Astrocyte (in vitro differentiated cells and primary cell): ENCODE data around the gene OXSR1. TPM values are rescaled to one million over a fixed set of nuclear protein-coding genes. Genes with fewer than 3 reads are reported as not detected.

Source experiments
- DNase-seq: peaks from one replicate; pipeline ENCODE4 v3.0.0-alpha.2; 2010; ENCODE audit warnings: low read depth
- FAIRE-seq: peaks from 2 replicates; lab custom pipeline; 2011; peaks lifted over from hg19 to GRCh38; lab: Jason Lieb, UNC
- H2AFZ ChIP-seq: 2 replicates; pipeline ENCODE4 v1.6.0; 2012; ENCODE audit warnings: low read depth, low read length, inconsistent platforms
- H3K27ac ChIP-seq: 2 replicates; pipeline ENCODE4 v1.5.1; 2011; ENCODE audit warnings: low read depth, low read length, inconsistent platforms
- H3K27me3 ChIP-seq: 2 replicates; pipeline ENCODE4 v1.6.0; 2011; ENCODE audit warnings: low read length, inconsistent platforms; ENCODE audit not compliant: insufficient read depth
- H3K36me3 ChIP-seq: 2 replicates; pipeline ENCODE4 v1.5.1; 2011; ENCODE audit warnings: low read length, inconsistent platforms; ENCODE audit not compliant: insufficient read depth
- H3K4me1 ChIP-seq: 2 replicates; pipeline ENCODE4 v1.5.1; 2011; ENCODE audit warnings: low read length, inconsistent platforms; ENCODE audit not compliant: insufficient read depth
- H3K4me2 ChIP-seq: 2 replicates; pipeline ENCODE4 v1.6.0; 2012; ENCODE audit warnings: low read length, inconsistent platforms
- H3K4me3 ChIP-seq: 2 replicates; pipeline ENCODE4 v1.5.1; 2011; ENCODE audit warnings: low read depth, mild to moderate bottlenecking, low read length, inconsistent platforms; ENCODE audit not compliant: insufficient read depth
- H3K79me2 ChIP-seq: 2 replicates; pipeline ENCODE4 v1.6.0; 2012; ENCODE audit warnings: mild to moderate bottlenecking, low read length, inconsistent platforms; ENCODE audit not compliant: insufficient read depth
- H3K9ac ChIP-seq: 2 replicates; pipeline ENCODE4 v1.6.0; 2012; ENCODE audit warnings: mild to moderate bottlenecking, low read length, inconsistent platforms
- H3K9me3 ChIP-seq: 2 replicates; pipeline ENCODE4 v1.5.1; 2012; ENCODE audit warnings: low read depth, mild to moderate bottlenecking, low read length, inconsistent platforms; ENCODE audit not compliant: insufficient read depth
- H4K20me1 ChIP-seq: 2 replicates; pipeline ENCODE4 v1.6.0; 2012; ENCODE audit warnings: low read length, inconsistent platforms; ENCODE audit not compliant: insufficient read depth
- H3K27ac Mint-ChIP-seq: one replicate; pipeline ENCODE4 v1.8.0; 2021; ENCODE audit warnings: mild to moderate bottlenecking, mixed read lengths; ENCODE audit not compliant: unreplicated experiment
- H3K27me3 Mint-ChIP-seq: one replicate; pipeline ENCODE4 v1.8.0; 2021; ENCODE audit warnings: low read depth, mixed read lengths; ENCODE audit not compliant: unreplicated experiment
- H3K36me3 Mint-ChIP-seq: one replicate; pipeline ENCODE4 v1.8.0; 2021; ENCODE audit warnings: low read depth, mixed read lengths; ENCODE audit not compliant: unreplicated experiment
- H3K4me1 Mint-ChIP-seq: one replicate; pipeline ENCODE4 v1.8.0; 2021; ENCODE audit warnings: low read depth, mixed read lengths; ENCODE audit not compliant: unreplicated experiment
- H3K4me3 Mint-ChIP-seq: one replicate; pipeline ENCODE4 v1.8.0; 2021; ENCODE audit warnings: mild to moderate bottlenecking, moderate library complexity, mixed read lengths; ENCODE audit not compliant: unreplicated experiment
- H3K9me3 Mint-ChIP-seq: one replicate; pipeline ENCODE4 v1.8.0; 2021; ENCODE audit warnings: mild to moderate bottlenecking, mixed read lengths; ENCODE audit not compliant: unreplicated experiment
- CTCF ChIP-seq: IDR thresholded peaks from 2 replicates; pipeline ENCODE4 v1.5.1; 2011; ENCODE audit warnings: low read depth, mild to moderate bottlenecking, inconsistent platforms, low read length, moderate library complexity; ENCODE audit not compliant: insufficient read depth
- EZH2 ChIP-seq: IDR thresholded peaks from 2 replicates; pipeline ENCODE4 v1.6.1; 2012; ENCODE audit warnings: mild to moderate bottlenecking, low read length, inconsistent platforms; ENCODE audit not compliant: insufficient read depth
- total RNA-seq: library from RNA; stranded (reverse); gene quantifications from 2 replicates; pipeline ENCODE4 v1.2.1, GENCODE V29; 2021

OXSR1 gene
- total RNA-seq, 1 donor from 2014 or later: 83.1 TPM

GRCh38 chr3:38141173-38141951 is 24.0 kb upstream of the OXSR1 start:
- Mint-ChIP-seq H3K4me1 (peaks cover 19% of the 10 kb centered on the region), H3K36me3 (peaks cover 18% of the 10 kb centered on the region), H3K4me3 (no peak overlapping the region), H3K27me3 (no peaks in the 10 kb centered on the region), H3K9me3 (peaks cover 3% of the 10 kb centered on the region), H3K27ac (no peak overlapping the region)
- no peak for TF ChIP-seq CTCF
- no peak for TF ChIP-seq EZH2
- H3K27me3 ChIP-seq: no peaks in the 10 kb centered on the region
- H3K27ac ChIP-seq: no peak overlapping the region
- H3K79me2 ChIP-seq: peaks cover 25% of the 10 kb centered on the region
- H4K20me1 ChIP-seq: peaks cover 7% of the 10 kb centered on the region
- no peak overlapping the region for H3K4me2 ChIP-seq
- no peaks in the 10 kb centered on the region for H3K9me3 ChIP-seq
- DNase-seq (no peak), FAIRE-seq (no peak)
- H3K36me3 ChIP-seq: no peaks in the 10 kb centered on the region
- peaks cover 18% of the 10 kb centered on the region for H3K4me1 ChIP-seq
- no peak overlapping the region for H3K4me3 ChIP-seq
- H2AFZ ChIP-seq: no peak overlapping the region
- H3K9ac ChIP-seq: no peak overlapping the region

GRCh38 chr3:38141952-38142273 is 23.4 kb upstream of the OXSR1 start:
- no peaks in the 10 kb centered on the region for H3K27me3 ChIP-seq
- H3K4me1 ChIP-seq: peaks cover 18% of the 10 kb centered on the region
- peaks cover 6% of the 10 kb centered on the region for H4K20me1 ChIP-seq
- no peak overlapping the region for H2AFZ ChIP-seq
- H3K4me3 ChIP-seq: no peak overlapping the region
- H3K79me2 ChIP-seq: peaks cover 20% of the 10 kb centered on the region
- H3K4me2 ChIP-seq: no peak overlapping the region
- FAIRE-seq (no peak), DNase-seq (no peak)
- H3K9ac ChIP-seq: no peak overlapping the region
- no peaks in the 10 kb centered on the region for H3K9me3 ChIP-seq
- Mint-ChIP-seq H3K27me3 (no peaks in the 10 kb centered on the region), H3K9me3 (peaks cover 3% of the 10 kb centered on the region), H3K27ac (no peak overlapping the region), H3K36me3 (peaks cover 18% of the 10 kb centered on the region), H3K4me3 (no peak overlapping the region), H3K4me1 (peaks cover 19% of the 10 kb centered on the region)
- TF ChIP-seq EZH2 (no peak), CTCF (no peak)
- no peaks in the 10 kb centered on the region for H3K36me3 ChIP-seq
- H3K27ac ChIP-seq: no peak overlapping the region

- Mint-ChIP-seq H3K27ac (no peak overlapping the region), H3K9me3 (peaks cover 3% of the 10 kb centered on the region), H3K27me3 (no peaks in the 10 kb centered on the region), H3K4me1 (peaks cover 19% of the 10 kb centered on the region), H3K36me3 (peaks cover 18% of the 10 kb centered on the region), H3K4me3 (no peak overlapping the region)
- no peaks in the 10 kb centered on the region for H3K27me3 ChIP-seq
- peaks cover 14% of the 10 kb centered on the region for H3K4me1 ChIP-seq
- peaks cover 6% of the 10 kb centered on the region for H4K20me1 ChIP-seq
- TF ChIP-seq EZH2 (no peak), CTCF (no peak)
- H3K79me2 ChIP-seq: peaks cover 19% of the 10 kb centered on the region
- no peaks in the 10 kb centered on the region for H3K9me3 ChIP-seq
- no peak overlapping the region for H3K27ac ChIP-seq
- FAIRE-seq: no peak
- no peak overlapping the region for H2AFZ ChIP-seq
- no peaks in the 10 kb centered on the region for H3K36me3 ChIP-seq
- no peak for DNase-seq
- no peak overlapping the region for H3K4me3 ChIP-seq
- H3K4me2 ChIP-seq: no peak overlapping the region
- H3K9ac ChIP-seq: no peak overlapping the region
Measured at GRCh38 chr3:38142959-38143358, 22.4 kb upstream of the OXSR1 start.
